Suprapubic skin (tissue), 4 donors: Measurements from ENCODE around the gene LONP2. TPM values are rescaled to one million over a fixed set of nuclear protein-coding genes. Genes with fewer than 3 reads are reported as not detected.

ENCODE experiments used
- DNase-seq, 2 donors: peaks; one replicate each; pipeline ENCODE4 v3.0.0-alpha.2; 2019; ENCODE audit warnings: low spot score in 2 of 2
- H3K27ac ChIP-seq: fragments of 200-600 bp; sonication (generic); one replicate; pipeline ENCODE4 v1.5.1; 2019
- H3K27me3 ChIP-seq: fragments of 200-600 bp; sonication (generic); one replicate; pipeline ENCODE4 v1.5.1; 2019
- H3K36me3 ChIP-seq: fragments of 200-600 bp; sonication (generic); one replicate; pipeline ENCODE4 v1.5.1; 2019
- H3K4me1 ChIP-seq: fragments of 200-600 bp; sonication (generic); one replicate; pipeline ENCODE4 v1.5.1; 2019
- H3K4me3 ChIP-seq: fragments of 200-600 bp; sonication (generic); one replicate; pipeline ENCODE4 v1.5.1; 2019; ENCODE audit warnings: mild to moderate bottlenecking
- H3K9me3 ChIP-seq: fragments of 200-600 bp; sonication (generic); one replicate; pipeline ENCODE4 v1.5.1; 2019
- CTCF ChIP-seq, 2 donors: fragments of 200-600 bp in 1 of 2; fragments of 450-650 bp in 1 of 2; sonication (generic) in 1 of 2; IDR thresholded peaks; one replicate each; pipeline ENCODE4 v1.5.1; 2016 to 2019; ENCODE audit warnings: antibody characterized with exemption in 2 of 2, mild to moderate bottlenecking in 1 of 2, moderate library complexity in 1 of 2
- EP300 ChIP-seq: sonication (generic); formaldehyde crosslinking; IDR thresholded peaks from one replicate; pipeline ENCODE4 v1.6.1; 2017; ENCODE audit warnings: antibody characterized with exemption
- POLR2A ChIP-seq, 2 donors: fragments of 450-650 bp; IDR thresholded peaks; one replicate each; pipeline ENCODE4 v1.6.1; 2017; ENCODE audit warnings: antibody characterized with exemption in 2 of 2, mild to moderate bottlenecking in 2 of 2, moderate library complexity in 2 of 2
- POLR2AphosphoS5 ChIP-seq, 3 donors: sonication (generic); formaldehyde crosslinking; IDR thresholded peaks; one replicate each; pipeline ENCODE4 v1.6.1; 2017; ENCODE audit warnings: antibody characterized with exemption in 3 of 3
- WGBS: methylation state at CpG from one replicate; pipeline ENCODE4 v1.1.5; 2018; 5-methylcytosine and 5-hydroxymethylcytosine counted together
- total RNA-seq, 4 donors: library from RNA; depleted of rRNA; stranded (reverse); fragments of >200 nt; gene quantifications; one replicate each; pipeline ENCODE4 v1.1.0, GENCODE V29; 2016

Gene LONP2
- total RNA-seq, 4 donors from 2014 or later = 39.6 to 97.9 (median 52.8) TPM

GRCh38 chr16:48329138-48329537, 85.0 kb downstream of the LONP2 start:
- TF ChIP-seq EP300 = no peak
- TF ChIP-seq POLR2AphosphoS5 (IDR thresholded peaks at IDR 0.05) = no peak
- TF ChIP-seq POLR2A (IDR thresholded peaks at IDR 0.05) = no peak
- no peak for TF ChIP-seq CTCF (IDR thresholded peaks at IDR 0.05)
- WGBS = 92% methylated on average over 4 of the region's 4 CpGs
- Histone ChIP-seq H3K4me3 (no peak overlapping the region), H3K27me3 (no peaks in the 10 kb centered on the region), H3K9me3 (no peaks in the 10 kb centered on the region), H3K36me3 (peaks cover 8% of the 10 kb centered on the region), H3K4me1 (peaks cover 14% of the 10 kb centered on the region), H3K27ac (no peak overlapping the region)
- DNase-seq = no peak

GRCh38 chr16:48330189-48330840, 86.2 kb downstream of the LONP2 start:
- no peak for DNase-seq
- H3K4me1 ChIP-seq = peaks cover 14% of the 10 kb centered on the region
- no peaks in the 10 kb centered on the region for H3K27me3 ChIP-seq
- no peak overlapping the region for H3K27ac ChIP-seq
- TF ChIP-seq EP300 (no peak), CTCF (IDR thresholded peaks at IDR 0.05) (no peak), POLR2AphosphoS5 (IDR thresholded peaks at IDR 0.05) (no peak), POLR2A (IDR thresholded peaks at IDR 0.05) (no peak)
- H3K4me3 ChIP-seq = no peak overlapping the region
- WGBS = 81% methylated on average over 2 of the region's 2 CpGs
- no peaks in the 10 kb centered on the region for H3K9me3 ChIP-seq
- peaks cover 16% of the 10 kb centered on the region for H3K36me3 ChIP-seq

DNA sequence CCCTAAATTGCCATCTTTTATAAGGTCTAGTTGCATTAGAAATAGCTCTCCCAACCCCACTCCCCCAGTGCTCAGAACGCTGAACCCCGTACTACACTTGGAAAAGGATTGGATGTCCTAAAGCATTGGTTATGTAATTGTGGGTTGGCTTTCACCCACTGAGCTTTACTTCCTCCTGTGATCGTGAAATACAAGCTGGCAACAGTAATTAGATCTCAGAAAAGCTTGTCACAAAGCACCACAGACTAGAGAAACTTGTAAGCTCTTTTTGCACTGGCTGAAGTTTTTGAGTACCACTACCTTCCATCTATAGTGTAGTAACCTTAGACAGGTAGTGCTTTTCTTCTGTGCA, 86.7 kb downstream of the LONP2 start:
- TF ChIP-seq POLR2AphosphoS5 (IDR thresholded peaks at IDR 0.05) = no peak
- WGBS = 21% methylated on average over 3 of the region's 3 CpGs
- H3K4me3 ChIP-seq = no peak overlapping the region
- peaks cover 14% of the 10 kb centered on the region for H3K4me1 ChIP-seq
- H3K9me3 ChIP-seq = no peaks in the 10 kb centered on the region
- DNase-seq = no peak
- no peaks in the 10 kb centered on the region for H3K27me3 ChIP-seq
- H3K36me3 ChIP-seq = peaks cover 21% of the 10 kb centered on the region
- H3K27ac ChIP-seq = no peak overlapping the region

GRCh38 chr16:48332978-48333377, 88.9 kb downstream of the LONP2 start:
- DNase-seq = no peak
- 93% methylated on average over 5 of the region's 5 CpGs for WGBS
- no peaks in the 10 kb centered on the region for H3K27me3 ChIP-seq
- no peak overlapping the region for H3K27ac ChIP-seq
- no peak for TF ChIP-seq POLR2AphosphoS5 (IDR thresholded peaks at IDR 0.05)
- no peak for TF ChIP-seq CTCF (IDR thresholded peaks at IDR 0.05)
- TF ChIP-seq POLR2A (IDR thresholded peaks at IDR 0.05) = no peak
- TF ChIP-seq EP300 = no peak
- H3K36me3 ChIP-seq = peaks cover 41% of the 10 kb centered on the region
- no peak overlapping the region for H3K4me3 ChIP-seq
- no peaks in the 10 kb centered on the region for H3K9me3 ChIP-seq
- H3K4me1 ChIP-seq = peaks cover 14% of the 10 kb centered on the region

DNA sequence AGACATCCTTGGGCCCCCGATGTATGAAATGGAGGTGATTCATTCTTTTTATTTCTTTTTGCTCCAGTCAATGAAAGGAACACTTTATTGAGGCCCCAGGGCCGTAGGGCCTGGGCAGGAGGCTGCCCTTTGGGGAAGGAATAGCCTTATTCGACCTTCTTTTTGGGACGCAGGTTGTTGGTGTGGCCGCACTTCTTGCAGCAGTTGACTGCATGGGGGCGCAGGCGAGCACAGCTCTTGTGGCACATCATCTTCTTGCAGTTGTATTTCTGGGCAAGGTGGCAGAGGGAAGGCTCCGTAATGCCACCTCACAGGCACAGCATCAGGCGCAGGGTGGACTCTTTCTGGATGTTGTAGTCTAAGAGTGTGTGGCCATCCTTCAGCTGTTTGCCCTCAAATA, 90.2 kb downstream of the LONP2 start:
- H3K9me3 ChIP-seq = no peaks in the 10 kb centered on the region
- DNase-seq = no peak
- 89% methylated on average over 9 of the region's 9 CpGs for WGBS
- no peak overlapping the region for H3K27ac ChIP-seq
- TF ChIP-seq POLR2AphosphoS5 (IDR thresholded peaks at IDR 0.05) (no peak), EP300 (no peak)
- no peaks in the 10 kb centered on the region for H3K27me3 ChIP-seq
- peaks cover 14% of the 10 kb centered on the region for H3K4me1 ChIP-seq
- H3K36me3 ChIP-seq = peaks cover 49% of the 10 kb centered on the region
- H3K4me3 ChIP-seq = no peak overlapping the region

DNA sequence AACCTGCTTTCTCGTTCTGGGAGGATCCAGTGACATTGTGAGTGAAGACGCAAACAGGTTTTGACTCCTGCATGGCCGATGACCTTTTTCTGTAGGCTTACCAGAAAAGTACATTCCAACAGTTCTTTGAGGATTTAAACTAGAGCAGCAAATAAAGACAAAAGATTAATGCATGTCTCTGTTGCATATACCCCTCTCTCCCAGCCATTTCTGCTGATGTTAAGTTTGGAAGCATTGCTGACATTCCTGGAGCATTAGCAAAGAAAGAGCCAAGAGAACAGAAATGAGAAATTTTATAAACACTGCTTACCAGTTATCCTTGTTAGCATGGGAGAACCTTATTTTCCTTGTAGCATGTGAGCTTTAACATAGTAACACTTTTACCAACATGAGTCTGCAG, 91.9 kb downstream of the LONP2 start:
- Histone ChIP-seq H3K4me3 (no peak overlapping the region), H3K27ac (no peak overlapping the region), H3K36me3 (peaks cover 54% of the 10 kb centered on the region), H3K4me1 (peaks cover 4% of the 10 kb centered on the region), H3K9me3 (no peaks in the 10 kb centered on the region), H3K27me3 (no peaks in the 10 kb centered on the region)
- TF ChIP-seq POLR2AphosphoS5 (IDR thresholded peaks at IDR 0.05) (no peak), EP300 (no peak), CTCF (IDR thresholded peaks at IDR 0.05) (no peak), POLR2A (IDR thresholded peaks at IDR 0.05) (no peak)
- DNase-seq = no peak
- whole genome bisulfite sequencing = 93% methylated on average over 3 of the region's 3 CpGs
